HL-60 (cell line): ENCODE measurements around the gene LRRC1.

Source experiments
- TF ChIP-seq, protein P1 (sequence below): IDR thresholded peaks from one replicate; pipeline ENCODE4 v1.5.1; 2011; ENCODE audit warnings: low read length, control low read depth, inconsistent platforms; ENCODE audit not compliant: insufficient read depth
- TF ChIP-seq, protein P2 (sequence below): IDR thresholded peaks from 2 replicates; pipeline ENCODE4 v1.6.1; 2012; ENCODE audit warnings: low read depth; ENCODE audit not compliant: insufficient replicate concordance

DNA sequence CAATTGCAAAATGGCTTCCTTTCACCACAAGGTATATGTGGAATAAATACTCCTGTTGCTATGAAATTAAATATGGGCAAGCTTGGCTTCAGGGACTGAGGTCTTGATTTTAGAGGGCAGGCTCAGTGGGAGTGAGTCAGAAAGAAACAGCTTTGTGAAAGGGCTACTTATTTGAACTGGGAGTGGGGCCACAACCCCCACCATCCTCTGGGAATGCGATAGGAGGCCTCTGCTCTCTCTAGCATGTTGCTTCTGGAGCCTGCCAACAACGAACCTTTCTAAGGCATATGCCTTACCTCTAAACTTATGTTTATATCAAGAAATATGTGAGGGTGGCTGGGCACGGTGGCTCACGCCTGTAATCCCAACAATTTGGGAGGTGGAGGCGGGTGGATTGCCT, 149.7 kb downstream of the LRRC1 start:
- TF ChIP-seq, protein P1, sequence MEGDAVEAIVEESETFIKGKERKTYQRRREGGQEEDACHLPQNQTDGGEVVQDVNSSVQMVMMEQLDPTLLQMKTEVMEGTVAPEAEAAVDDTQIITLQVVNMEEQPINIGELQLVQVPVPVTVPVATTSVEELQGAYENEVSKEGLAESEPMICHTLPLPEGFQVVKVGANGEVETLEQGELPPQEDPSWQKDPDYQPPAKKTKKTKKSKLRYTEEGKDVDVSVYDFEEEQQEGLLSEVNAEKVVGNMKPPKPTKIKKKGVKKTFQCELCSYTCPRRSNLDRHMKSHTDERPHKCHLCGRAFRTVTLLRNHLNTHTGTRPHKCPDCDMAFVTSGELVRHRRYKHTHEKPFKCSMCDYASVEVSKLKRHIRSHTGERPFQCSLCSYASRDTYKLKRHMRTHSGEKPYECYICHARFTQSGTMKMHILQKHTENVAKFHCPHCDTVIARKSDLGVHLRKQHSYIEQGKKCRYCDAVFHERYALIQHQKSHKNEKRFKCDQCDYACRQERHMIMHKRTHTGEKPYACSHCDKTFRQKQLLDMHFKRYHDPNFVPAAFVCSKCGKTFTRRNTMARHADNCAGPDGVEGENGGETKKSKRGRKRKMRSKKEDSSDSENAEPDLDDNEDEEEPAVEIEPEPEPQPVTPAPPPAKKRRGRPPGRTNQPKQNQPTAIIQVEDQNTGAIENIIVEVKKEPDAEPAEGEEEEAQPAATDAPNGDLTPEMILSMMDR = no peak
- TF ChIP-seq, protein P2, sequence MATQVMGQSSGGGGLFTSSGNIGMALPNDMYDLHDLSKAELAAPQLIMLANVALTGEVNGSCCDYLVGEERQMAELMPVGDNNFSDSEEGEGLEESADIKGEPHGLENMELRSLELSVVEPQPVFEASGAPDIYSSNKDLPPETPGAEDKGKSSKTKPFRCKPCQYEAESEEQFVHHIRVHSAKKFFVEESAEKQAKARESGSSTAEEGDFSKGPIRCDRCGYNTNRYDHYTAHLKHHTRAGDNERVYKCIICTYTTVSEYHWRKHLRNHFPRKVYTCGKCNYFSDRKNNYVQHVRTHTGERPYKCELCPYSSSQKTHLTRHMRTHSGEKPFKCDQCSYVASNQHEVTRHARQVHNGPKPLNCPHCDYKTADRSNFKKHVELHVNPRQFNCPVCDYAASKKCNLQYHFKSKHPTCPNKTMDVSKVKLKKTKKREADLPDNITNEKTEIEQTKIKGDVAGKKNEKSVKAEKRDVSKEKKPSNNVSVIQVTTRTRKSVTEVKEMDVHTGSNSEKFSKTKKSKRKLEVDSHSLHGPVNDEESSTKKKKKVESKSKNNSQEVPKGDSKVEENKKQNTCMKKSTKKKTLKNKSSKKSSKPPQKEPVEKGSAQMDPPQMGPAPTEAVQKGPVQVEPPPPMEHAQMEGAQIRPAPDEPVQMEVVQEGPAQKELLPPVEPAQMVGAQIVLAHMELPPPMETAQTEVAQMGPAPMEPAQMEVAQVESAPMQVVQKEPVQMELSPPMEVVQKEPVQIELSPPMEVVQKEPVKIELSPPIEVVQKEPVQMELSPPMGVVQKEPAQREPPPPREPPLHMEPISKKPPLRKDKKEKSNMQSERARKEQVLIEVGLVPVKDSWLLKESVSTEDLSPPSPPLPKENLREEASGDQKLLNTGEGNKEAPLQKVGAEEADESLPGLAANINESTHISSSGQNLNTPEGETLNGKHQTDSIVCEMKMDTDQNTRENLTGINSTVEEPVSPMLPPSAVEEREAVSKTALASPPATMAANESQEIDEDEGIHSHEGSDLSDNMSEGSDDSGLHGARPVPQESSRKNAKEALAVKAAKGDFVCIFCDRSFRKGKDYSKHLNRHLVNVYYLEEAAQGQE = no peak
